ENCODE measurements around the gene JAKMIP2.
"Not testable (repeated sequence)": the region's sequence is repeated elsewhere in the genome, so short reads cannot be mapped to it uniquely, and the experiment has no call there.

The JAKMIP2 gene

DNA sequence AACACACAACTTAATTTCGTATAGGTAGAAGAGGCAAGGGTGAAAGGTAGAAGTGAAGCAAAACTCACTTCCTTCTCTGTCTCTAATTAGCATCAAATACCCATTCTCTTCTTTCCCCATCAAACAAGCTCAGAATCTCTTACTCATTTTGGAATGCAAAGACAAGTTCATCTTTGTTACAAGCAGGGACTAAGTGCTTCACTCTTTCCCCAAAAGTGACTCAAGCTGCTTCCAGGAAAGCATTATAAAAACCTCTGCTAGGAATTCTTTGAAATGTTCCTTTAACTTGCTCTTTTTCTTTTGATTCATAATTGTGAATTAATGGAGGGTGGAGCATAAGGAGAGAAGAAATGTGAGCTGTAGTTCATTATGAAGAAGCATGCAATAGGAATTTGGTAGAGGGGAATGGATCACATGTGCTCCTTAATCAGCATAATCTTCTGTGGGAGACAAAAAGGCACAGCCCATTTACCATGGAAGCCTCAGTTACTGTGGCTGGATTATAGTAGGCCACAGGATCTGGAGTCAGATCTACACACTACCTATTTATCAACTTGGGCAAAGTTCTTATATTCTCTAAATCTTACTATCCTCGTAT lies 163.1 kb downstream of the JAKMIP2 start:
- in situ Hi-C loops (cut with MboI; ENCODE audit: low sequenced_read_pairs): no loop called here

DNA sequence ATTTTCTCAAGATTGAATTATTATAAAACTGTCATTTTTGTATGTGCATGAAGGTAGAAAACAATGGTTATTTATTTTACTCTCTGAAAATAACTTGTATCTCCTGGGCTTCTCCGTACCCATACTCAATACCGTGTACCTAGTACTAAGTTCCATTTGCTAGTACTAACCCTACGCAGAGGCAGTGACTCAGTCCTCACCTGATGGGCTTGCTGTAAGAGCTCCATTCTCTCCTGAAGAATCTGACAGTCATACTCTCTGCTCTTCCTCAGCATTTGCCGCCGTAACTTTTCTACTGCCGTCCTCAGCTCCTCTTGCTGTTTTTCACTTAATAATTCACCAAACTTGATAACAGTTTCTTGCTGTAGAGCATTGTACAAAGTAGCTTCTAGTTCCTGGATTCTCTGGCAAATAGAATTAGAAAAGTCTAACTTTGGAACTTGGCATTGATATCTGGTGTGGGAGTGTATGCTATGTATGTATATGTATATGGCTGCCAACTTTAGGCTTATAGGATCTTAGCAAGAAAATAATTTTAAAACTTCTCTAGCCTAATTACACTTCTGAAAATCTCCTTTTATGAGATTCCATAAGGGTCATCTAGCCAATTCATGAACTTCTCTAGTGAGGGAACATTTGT lies 164.7 kb downstream of the JAKMIP2 start:
- in situ Hi-C loops (cut with MboI; ENCODE audit: low sequenced_read_pairs): no loop called here

GRCh38 chr5:147617191-147617606 lies 165.3 kb downstream of the JAKMIP2 start:
- in situ Hi-C loops (cut with MboI; ENCODE audit: low sequenced_read_pairs): no loop called here

- in situ Hi-C loops (cut with MboI; ENCODE audit: low sequenced_read_pairs): no loop called here
These were observed 166.1 kb downstream of the JAKMIP2 start for GRCh38 chr5:147616421-147616820.

DNA sequence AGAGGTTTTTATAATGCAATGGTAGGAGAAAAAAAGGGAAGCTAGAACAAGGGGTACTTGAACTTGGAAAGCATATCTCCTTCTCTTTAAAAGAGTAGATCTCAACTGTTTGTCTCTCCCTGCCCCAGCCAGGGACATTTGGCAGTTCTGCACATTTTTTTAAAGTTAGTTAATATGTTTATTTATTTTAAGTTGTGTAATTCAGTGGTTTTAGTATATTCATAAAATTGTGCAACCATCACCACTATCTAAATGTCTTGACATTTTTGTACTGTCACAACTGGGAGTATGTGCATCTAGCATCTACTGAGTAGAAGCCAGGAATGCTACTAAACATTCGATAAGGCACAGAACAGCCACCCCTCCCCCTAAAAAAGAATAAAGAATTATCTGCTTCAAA lies 169.2 kb downstream of the JAKMIP2 start:
- in situ Hi-C loops (cut with MboI; ENCODE audit: low sequenced_read_pairs): no loop called here

DNA sequence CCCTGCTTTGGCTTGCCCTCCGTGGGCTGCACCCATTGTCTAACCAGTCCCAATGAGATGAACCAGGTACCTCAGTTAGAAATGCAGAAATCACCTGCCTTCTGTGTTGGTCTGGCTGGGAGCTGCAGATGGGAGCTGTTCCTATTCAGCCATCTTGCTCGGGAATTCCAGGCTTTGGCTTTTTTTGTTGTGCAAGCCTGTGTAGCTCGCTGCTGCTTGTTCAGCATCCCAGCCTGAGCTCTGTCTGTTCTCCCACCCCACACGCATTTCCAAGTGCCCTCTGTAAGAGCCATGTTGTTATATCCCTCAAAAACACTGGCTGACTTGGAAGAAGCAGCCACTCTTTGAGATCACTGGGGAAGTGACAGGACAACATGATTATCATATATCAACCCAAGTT lies 171.0 kb downstream of the JAKMIP2 start:
- in situ Hi-C loops (cut with MboI; ENCODE audit: low sequenced_read_pairs): no loop called here

DNA sequence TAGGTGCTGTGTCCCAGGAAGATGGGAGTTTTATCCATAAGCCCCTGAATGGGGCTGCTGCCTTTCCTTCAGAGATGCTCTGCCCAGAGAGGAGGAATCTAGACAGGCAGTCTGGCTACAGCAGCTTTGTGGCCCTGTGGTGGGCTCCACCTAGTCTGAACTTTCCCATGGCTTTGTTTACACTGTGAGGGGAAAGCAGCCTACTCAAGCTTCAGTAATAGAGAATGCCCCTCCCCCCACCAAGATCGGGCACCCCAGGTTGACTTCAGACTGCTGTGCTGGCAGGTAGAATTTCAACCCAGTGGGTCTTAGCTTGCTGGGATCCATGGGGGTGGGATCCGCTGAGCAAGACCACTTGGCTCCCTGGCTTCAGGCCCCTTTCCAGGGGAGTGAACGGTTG lies 171.7 kb downstream of the JAKMIP2 start:
- in situ Hi-C loops (cut with MboI; ENCODE audit: low sequenced_read_pairs): no loop called here

DNA sequence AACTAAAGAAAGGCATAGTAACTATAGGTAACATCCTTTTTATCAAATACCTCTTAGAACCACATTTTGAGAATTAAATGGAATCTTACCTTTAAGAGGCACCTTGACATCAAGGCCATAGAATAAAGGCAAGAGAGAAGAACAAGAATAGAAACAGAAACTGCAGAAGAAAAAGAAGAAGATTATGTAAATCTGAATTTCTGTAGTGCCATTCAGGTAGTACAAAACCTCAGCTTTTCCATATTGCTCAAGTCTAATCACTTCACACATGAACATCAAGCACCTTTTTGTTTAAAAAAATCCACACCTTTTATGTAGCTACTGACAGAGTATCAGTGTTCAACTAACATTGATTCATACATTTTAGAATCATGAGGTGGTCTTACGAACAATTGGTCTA lies 180.9 kb downstream of the JAKMIP2 start:
- in situ Hi-C loops (cut with MboI; ENCODE audit: low sequenced_read_pairs): no loop called here

DNA sequence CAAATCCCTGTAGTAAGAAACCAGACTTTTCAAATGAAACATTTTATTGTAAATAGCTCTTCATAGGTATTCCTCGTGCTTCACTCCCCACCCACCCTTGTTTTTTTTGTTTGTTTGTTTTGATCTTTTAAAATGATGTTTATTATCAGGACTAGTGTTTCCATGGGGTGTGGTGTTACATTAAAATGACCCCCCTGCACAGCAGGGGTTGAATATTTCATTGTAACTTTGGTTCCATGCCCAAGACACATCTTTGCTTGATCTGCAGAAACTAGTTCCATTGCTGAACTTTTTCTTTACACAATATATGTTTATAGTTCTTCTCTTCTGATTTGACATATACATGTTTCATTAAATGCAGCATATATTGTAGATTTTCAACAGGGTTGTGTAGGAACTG lies 191.4 kb downstream of the JAKMIP2 start:
- in situ Hi-C loops (cut with MboI; ENCODE audit: low sequenced_read_pairs): no loop called here

DNA sequence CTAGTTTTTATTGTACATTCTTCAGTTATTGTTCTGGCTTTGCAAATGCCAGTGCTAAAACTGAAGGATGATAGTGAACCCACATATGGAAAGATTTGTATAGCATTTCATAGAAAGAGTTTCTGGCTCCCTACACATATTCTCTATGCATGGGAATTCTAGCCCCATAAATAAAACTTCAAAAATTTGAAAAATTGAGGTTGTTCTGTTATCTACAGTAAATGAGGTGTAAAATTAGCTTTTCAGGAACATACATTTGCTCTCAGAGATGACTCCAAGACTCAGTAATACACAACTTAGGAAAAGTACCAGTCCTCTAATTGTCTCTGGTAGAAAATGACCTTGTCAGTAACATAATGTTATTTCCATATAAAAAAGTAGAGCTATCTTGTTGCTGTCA lies 192.4 kb downstream of the JAKMIP2 start:
- in situ Hi-C loops (cut with MboI; ENCODE audit: low sequenced_read_pairs): no loop called here

DNA sequence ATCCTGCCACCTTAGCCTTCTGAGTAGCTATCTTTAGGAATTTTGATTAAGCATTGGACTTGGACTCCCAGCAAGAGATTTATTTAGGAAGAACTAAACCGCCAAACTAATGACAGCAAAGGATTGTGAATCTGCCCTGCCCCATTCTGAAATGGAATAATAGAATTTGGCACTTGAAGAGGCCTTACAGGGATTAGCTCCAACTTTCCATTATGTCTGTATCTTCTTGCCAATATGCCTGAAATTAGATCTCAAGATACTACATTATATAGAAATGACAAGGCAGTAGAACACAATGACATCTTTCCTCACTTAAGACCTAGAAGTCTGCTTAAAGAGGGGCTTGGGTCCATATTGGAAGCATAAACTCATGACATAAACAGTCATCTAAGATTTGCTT lies 195.7 kb downstream of the JAKMIP2 start:
- in situ Hi-C loops (cut with MboI; ENCODE audit: low sequenced_read_pairs): no loop called here

- in situ Hi-C loops (cut with MboI; ENCODE audit: low sequenced_read_pairs): no loop called here
These were observed 196.3 kb downstream of the JAKMIP2 start for GRCh38 chr5:147586221-147586620.

GRCh38 chr5:147582272-147582671 lies 200.3 kb downstream of the JAKMIP2 start:
- in situ Hi-C loops (cut with MboI; ENCODE audit: low sequenced_read_pairs): not testable (repeated sequence)

DNA sequence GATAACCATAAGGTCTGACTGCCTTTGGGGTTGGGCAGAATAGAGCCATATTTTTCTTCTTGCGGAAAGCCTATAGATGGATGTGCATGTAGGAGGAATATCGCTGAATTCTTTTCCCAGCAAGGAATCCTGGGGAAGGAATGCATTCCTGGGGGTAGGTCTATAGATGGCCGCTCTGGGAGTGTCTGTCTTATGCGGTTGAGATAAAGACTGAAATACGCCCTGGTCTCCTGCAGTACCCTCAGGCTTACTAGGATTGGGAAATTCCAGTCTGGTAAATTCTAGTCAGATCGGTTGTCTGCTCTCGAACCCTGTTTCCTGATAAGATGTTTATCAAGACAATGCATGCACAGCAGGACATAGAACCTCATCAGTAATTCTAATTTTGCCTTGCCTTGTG lies 202.1 kb downstream of the JAKMIP2 start:
- in situ Hi-C loops (cut with MboI; ENCODE audit: low sequenced_read_pairs): not testable (repeated sequence)

DNA sequence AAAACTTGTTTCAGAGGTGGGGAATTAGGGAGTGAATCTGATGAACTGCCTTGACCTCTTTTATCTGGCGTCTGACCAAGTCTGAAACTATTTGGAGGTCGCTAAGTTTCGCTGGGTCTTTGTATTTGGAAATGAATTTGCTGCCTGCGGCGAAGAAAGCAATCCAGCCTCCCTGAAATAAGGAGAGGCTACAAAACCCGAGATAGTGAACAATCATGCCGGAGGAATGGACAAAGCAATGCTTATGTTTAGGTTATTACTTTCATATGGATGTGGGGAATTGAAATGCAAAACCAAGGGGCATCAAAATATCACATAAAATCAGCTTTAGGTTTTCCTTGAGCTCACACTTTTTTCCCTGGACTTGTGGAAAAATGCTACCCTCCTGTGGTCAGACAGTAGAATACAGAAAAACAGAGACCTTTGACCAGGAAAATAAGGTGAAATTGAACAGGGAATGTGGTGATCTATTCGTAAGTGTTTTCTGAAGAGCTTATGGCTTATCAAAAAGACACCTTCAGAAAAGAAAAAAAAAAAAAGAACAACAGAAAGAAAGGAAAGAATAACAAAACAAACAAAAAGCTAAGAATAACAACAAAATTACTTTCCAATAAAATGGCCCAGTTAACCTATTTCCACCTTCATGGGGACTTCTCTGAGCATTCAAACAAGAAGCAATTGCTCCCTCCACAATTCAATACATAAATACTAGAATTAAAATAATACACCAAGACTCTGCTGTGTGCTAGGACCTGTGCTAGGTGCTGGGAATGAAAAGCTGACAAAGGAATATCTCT lies 204.1 kb downstream of the JAKMIP2 start:
- in situ Hi-C loops (cut with MboI; ENCODE audit: low sequenced_read_pairs): no loop called here

- in situ Hi-C loops (cut with MboI; ENCODE audit: low sequenced_read_pairs): no loop called here
These were observed 205.6 kb downstream of the JAKMIP2 start for GRCh38 chr5:147576646-147577535.

GRCh38 chr5:147575598-147575997 lies 206.9 kb downstream of the JAKMIP2 start:
- in situ Hi-C loops (cut with MboI; ENCODE audit: low sequenced_read_pairs): no loop called here

GRCh38 chr5:147573211-147573610 lies 209.3 kb downstream of the JAKMIP2 start:
- in situ Hi-C loops (cut with MboI; ENCODE audit: low sequenced_read_pairs): loop anchor here (25.0 kb wide), 1 partner anchor 361 kb away; no protein-coding TSS in a partner anchor

DNA sequence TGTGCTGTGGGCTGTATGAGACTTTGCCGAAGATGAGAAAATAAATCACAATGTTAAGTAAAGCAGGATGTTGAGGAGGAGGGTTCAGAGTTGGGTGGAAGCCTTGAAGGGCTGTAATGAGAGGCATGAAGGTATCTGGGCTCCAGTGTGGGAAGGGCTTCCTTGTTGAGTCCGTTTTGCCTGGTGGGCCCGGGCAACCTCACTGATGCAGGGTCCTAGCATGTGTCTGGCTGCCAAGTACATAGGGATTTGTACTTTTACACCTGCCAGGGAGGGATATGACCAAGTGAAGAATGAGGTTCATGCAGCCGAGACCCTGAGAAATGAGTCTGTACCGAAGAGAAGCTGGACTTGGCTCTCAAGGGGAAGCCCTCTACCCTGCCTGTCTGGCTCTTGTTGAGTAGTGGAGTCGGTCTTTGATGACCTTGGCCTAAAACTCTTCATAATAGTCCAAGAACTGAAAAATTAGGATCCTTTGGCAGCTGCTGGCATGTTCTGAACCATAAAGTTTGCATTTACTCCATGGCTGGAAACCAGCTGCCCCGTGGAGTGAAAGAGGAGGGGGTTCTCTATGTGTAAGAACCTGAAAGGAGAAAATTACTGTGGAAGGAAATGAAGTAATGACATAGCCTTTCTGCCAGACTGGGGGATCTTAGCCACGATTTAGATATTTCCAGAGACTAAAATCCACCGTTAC lies 213.7 kb downstream of the JAKMIP2 start:
- in situ Hi-C loops (cut with MboI; ENCODE audit: low sequenced_read_pairs): loop anchor here (25.0 kb wide), 1 partner anchor 357 kb away; no protein-coding TSS in a partner anchor

DNA sequence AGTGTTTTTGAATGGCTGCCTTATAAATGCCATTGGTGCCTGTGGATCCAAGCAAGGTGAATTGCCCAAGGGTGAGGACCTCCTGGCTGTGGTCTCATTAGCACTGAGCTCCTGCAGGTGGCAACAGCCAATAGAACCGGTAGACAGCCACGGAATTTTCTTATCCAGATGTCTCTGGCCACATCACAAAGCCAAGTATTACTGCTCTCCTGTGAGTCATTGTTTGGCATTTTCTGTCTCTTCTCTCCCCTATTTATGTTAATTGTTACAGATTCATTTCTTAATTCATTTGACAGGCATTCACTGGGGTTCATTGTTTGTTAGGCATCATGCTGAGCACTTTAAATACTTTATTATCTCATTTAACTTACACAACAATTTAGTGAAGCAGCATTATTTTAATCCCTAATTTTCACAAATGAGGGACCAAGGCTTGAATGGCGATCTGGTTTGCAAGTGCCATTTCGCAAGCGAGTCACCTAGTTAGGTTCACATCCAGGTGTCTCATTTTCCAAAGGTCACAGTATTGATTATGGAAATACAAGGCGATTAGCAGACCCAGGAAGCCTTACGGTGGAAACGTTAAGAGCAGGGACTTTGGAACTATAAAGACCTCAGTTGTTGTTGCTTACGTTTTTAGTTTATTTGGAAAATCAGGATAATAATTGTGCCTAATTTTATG lies 214.5 kb downstream of the JAKMIP2 start:
- in situ Hi-C loops (cut with MboI; ENCODE audit: low sequenced_read_pairs): loop anchor here (25.0 kb wide), 1 partner anchor 356 kb away; no protein-coding TSS in a partner anchor

Data from HL-60/S4 (cell line).